ENCODE results near the gene GALK2. TPM values are rescaled to one million over a fixed set of nuclear protein-coding genes. Genes with fewer than 3 reads are reported as not detected.

The GALK2 gene
- total and polyA plus RNA-seq, 2 experiments from 2014 or later = 11.5 to 23.0 TPM

GRCh38 chr15:49273734-49274318 lies 103.8 kb downstream of the GALK2 start:
- TF ChIP-seq EZH2phosphoT487 (IDR thresholded peaks at IDR 0.05; ENCODE audit: unreplicated experiment) = no peak
- TF ChIP-seq STAT1 (IDR thresholded peaks at IDR 0.05; ENCODE audit: unreplicated experiment) = no peak
- no peak for TF ChIP-seq ETS1 (IDR thresholded peaks at IDR 0.05)
- no peak for TF ChIP-seq CTCF (conservative IDR thresholded peaks at IDR 0.05; ENCODE audit: low read depth in 2 of 2)
- no peak for TF ChIP-seq NANOG (IDR thresholded peaks at IDR 0.05; ENCODE audit: borderline replicate concordance)
- TF ChIP-seq, protein P1, sequence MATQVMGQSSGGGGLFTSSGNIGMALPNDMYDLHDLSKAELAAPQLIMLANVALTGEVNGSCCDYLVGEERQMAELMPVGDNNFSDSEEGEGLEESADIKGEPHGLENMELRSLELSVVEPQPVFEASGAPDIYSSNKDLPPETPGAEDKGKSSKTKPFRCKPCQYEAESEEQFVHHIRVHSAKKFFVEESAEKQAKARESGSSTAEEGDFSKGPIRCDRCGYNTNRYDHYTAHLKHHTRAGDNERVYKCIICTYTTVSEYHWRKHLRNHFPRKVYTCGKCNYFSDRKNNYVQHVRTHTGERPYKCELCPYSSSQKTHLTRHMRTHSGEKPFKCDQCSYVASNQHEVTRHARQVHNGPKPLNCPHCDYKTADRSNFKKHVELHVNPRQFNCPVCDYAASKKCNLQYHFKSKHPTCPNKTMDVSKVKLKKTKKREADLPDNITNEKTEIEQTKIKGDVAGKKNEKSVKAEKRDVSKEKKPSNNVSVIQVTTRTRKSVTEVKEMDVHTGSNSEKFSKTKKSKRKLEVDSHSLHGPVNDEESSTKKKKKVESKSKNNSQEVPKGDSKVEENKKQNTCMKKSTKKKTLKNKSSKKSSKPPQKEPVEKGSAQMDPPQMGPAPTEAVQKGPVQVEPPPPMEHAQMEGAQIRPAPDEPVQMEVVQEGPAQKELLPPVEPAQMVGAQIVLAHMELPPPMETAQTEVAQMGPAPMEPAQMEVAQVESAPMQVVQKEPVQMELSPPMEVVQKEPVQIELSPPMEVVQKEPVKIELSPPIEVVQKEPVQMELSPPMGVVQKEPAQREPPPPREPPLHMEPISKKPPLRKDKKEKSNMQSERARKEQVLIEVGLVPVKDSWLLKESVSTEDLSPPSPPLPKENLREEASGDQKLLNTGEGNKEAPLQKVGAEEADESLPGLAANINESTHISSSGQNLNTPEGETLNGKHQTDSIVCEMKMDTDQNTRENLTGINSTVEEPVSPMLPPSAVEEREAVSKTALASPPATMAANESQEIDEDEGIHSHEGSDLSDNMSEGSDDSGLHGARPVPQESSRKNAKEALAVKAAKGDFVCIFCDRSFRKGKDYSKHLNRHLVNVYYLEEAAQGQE (IDR thresholded peaks at IDR 0.05; ENCODE audit: unreplicated experiment) = no peak
- no peak for TF ChIP-seq EZH2 (IDR thresholded peaks at IDR 0.05; ENCODE audit: low read depth, unreplicated experiment)
- TF ChIP-seq POLR2AphosphoS5 (IDR thresholded peaks at IDR 0.05; ENCODE audit: low read depth) = no peak
- TF ChIP-seq ZNF331 (CRISPR knock-in tag; IDR thresholded peaks at IDR 0.05; ENCODE audit: low read depth) = no peak
- TF ChIP-seq, protein P2, sequence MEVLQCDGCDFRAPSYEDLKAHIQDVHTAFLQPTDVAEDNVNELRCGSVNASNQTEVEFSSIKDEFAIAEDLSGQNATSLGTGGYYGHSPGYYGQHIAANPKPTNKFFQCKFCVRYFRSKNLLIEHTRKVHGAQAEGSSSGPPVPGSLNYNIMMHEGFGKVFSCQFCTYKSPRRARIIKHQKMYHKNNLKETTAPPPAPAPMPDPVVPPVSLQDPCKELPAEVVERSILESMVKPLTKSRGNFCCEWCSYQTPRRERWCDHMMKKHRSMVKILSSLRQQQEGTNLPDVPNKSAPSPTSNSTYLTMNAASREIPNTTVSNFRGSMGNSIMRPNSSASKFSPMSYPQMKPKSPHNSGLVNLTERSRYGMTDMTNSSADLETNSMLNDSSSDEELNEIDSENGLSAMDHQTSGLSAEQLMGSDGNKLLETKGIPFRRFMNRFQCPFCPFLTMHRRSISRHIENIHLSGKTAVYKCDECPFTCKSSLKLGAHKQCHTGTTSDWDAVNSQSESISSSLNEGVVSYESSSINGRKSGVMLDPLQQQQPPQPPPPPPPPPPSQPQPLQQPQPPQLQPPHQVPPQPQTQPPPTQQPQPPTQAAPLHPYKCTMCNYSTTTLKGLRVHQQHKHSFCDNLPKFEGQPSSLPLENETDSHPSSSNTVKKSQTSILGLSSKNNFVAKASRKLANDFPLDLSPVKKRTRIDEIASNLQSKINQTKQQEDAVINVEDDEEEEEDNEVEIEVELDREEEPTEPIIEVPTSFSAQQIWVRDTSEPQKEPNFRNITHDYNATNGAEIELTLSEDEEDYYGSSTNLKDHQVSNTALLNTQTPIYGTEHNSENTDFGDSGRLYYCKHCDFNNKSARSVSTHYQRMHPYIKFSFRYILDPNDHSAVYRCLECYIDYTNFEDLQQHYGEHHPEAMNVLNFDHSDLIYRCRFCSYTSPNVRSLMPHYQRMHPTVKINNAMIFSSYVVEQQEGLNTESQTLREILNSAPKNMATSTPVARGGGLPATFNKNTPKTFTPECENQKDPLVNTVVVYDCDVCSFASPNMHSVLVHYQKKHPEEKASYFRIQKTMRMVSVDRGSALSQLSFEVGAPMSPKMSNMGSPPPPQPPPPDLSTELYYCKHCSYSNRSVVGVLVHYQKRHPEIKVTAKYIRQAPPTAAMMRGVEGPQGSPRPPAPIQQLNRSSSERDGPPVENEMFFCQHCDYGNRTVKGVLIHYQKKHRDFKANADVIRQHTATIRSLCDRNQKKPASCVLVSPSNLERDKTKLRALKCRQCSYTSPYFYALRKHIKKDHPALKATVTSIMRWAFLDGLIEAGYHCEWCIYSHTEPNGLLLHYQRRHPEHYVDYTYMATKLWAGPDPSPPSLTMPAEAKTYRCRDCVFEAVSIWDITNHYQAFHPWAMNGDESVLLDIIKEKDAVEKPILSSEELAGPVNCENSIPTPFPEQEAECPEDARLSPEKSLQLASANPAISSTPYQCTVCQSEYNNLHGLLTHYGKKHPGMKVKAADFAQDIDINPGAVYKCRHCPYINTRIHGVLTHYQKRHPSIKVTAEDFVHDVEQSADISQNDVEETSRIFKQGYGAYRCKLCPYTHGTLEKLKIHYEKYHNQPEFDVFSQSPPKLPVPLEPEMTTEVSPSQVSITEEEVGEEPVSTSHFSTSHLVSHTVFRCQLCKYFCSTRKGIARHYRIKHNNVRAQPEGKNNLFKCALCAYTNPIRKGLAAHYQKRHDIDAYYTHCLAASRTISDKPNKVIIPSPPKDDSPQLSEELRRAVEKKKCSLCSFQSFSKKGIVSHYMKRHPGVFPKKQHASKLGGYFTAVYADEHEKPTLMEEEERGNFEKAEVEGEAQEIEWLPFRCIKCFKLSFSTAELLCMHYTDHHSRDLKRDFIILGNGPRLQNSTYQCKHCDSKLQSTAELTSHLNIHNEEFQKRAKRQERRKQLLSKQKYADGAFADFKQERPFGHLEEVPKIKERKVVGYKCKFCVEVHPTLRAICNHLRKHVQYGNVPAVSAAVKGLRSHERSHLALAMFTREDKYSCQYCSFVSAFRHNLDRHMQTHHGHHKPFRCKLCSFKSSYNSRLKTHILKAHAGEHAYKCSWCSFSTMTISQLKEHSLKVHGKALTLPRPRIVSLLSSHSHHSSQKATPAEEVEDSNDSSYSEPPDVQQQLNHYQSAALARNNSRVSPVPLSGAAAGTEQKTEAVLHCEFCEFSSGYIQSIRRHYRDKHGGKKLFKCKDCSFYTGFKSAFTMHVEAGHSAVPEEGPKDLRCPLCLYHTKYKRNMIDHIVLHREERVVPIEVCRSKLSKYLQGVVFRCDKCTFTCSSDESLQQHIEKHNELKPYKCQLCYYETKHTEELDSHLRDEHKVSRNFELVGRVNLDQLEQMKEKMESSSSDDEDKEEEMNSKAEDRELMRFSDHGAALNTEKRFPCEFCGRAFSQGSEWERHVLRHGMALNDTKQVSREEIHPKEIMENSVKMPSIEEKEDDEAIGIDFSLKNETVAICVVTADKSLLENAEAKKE (CRISPR knock-in tag; IDR thresholded peaks at IDR 0.05) = no peak
- TF ChIP-seq ZNF114 (CRISPR knock-in tag; IDR thresholded peaks at IDR 0.05) = no peak
- no peak for TF ChIP-seq JUNB (IDR thresholded peaks at IDR 0.05; ENCODE audit: unreplicated experiment)
- no peak overlapping the region for H2AFZ ChIP-seq
- Mint-ChIP-seq H3K4me3 (no peak overlapping the region), H3K9me3 (no peaks in the 10 kb centered on the region), H3K27me3 (ENCODE audit: insufficient read depth, low read depth, poor library complexity) (no peaks in the 10 kb centered on the region), H3K4me1 (peaks cover 29% of the 10 kb centered on the region), H3K27ac (no peak overlapping the region), H3K36me3 (ENCODE audit: low read depth) (0 out of 3 replicates have a peak, but pooled peaks cover 3% of the 10 kb centered on the region)
- no peaks in the 10 kb centered on the region for H3F3A ChIP-seq (replicated peaks; ENCODE audit: low read depth)
- H3K9me2 ChIP-seq (ENCODE audit: insufficient read depth) = no peaks in the 10 kb centered on the region
- H3K4me1 ChIP-seq (ENCODE audit: insufficient read depth) = peaks cover 26% of the 10 kb centered on the region
- ATAC-seq (no peak), DNase-seq (ENCODE audit: low spot score) (no peak)
- H3K4me3 ChIP-seq = no peak overlapping the region
- H4K20me1 ChIP-seq (replicated peaks; ENCODE audit: insufficient read depth) = no peaks in the 10 kb centered on the region
- H3K4me2 ChIP-seq = peak overlapping the region; percentile 59; the same call in 1 of the 2 replicates
- H3K36me3 ChIP-seq (ENCODE audit: insufficient read depth) = no peaks in the 10 kb centered on the region
- H3K27ac ChIP-seq (ENCODE audit: low read depth) = no peak overlapping the region
- no peaks in the 10 kb centered on the region for H3K27me3 ChIP-seq (ENCODE audit: insufficient read depth)
- no peaks in the 10 kb centered on the region for H3K79me2 ChIP-seq (replicated peaks; ENCODE audit: insufficient read depth)
